Peyer's patch (tissue), 4 donors: ENCODE data around the gene HUS1.

ENCODE experiments used
- CTCF ChIP-seq, 6 experiments: fragments of 450-650 bp in 4 of 6; fragments of 200-600 bp in 2 of 6; sonication (generic) in 1 of 6; IDR thresholded peaks; one replicate each; pipeline ENCODE4 v1.5.1; 2017 to 2019; ENCODE audit warnings: antibody characterized with exemption in 6 of 6, mild to moderate bottlenecking in 3 of 6, moderate library complexity in 1 of 6
- POLR2A ChIP-seq, 2 donors: fragments of 450-650 bp; IDR thresholded peaks; one replicate each; pipeline ENCODE4 v1.5.1; 2017; ENCODE audit warnings: antibody characterized with exemption in 2 of 2, mild to moderate bottlenecking in 2 of 2, moderate library complexity in 2 of 2

- TF ChIP-seq CTCF (IDR thresholded peaks at IDR 0.05) (peak; percentile 70 to 87 (median 78)), POLR2A (IDR thresholded peaks at IDR 0.05) (no peak)
These were observed 34.0 kb downstream of the HUS1 start for GRCh38 chr7:47945261-47946015.
